SK-N-SH (cell line): ENCODE measurements around the gene SLC4A2.

Experiments
- NFIC ChIP-seq: IDR thresholded peaks from 2 replicates; pipeline ENCODE4 v1.4.0; 2012; ENCODE audit warnings: borderline replicate concordance
- POLR2AphosphoS5 ChIP-seq: IDR thresholded peaks from 2 replicates; pipeline ENCODE4 v1.6.1; 2012; ENCODE audit warnings: low read depth, low read length

- TF ChIP-seq POLR2AphosphoS5 (no peak; the same call in 1 of the 2 replicates), NFIC (no peak)
Measured at GRCh38 chr7:151073990-151074389, 14.6 kb downstream of the SLC4A2 start.
